Measurements from ENCODE around the gene MPP1. TPM values are rescaled to one million over a fixed set of nuclear protein-coding genes. Genes with fewer than 3 reads are reported as not detected.
A peak's percentile ranks its signal among the peaks of the same experiment; 100 is the strongest.
"Not testable (repeated sequence)": the region's sequence is repeated elsewhere in the genome, so short reads cannot be mapped to it uniquely, and the experiment has no call there.

Gene MPP1
- 28.9 and 62.7 TPM in 2 replicates for total RNA-seq (2014; rRNA removed; shearing (Covaris generic); ENCODE audit: low replicate concordance)

GRCh38 chrX:154804957-154805695, at the start of gene MPP1:
Gene MPP1 (minus strand): TSS chrX:154805485. CDS start chrX:154805373, 112 bp downstream.
- H3K36me3 ChIP-seq = no peaks in the 10 kb centered on the region
- H3K9me3 ChIP-seq = no peaks in the 10 kb centered on the region
- H3K27me3 ChIP-seq = no peaks in the 10 kb centered on the region
- H3K4me3 ChIP-seq = peak within 1 kb of the TSS; percentile 59
- DNase-seq = peak; percentile 68

- no peak for DNase-seq
- H3K36me3 ChIP-seq = no peaks in the 10 kb centered on the region
- H3K9me3 ChIP-seq = no peaks in the 10 kb centered on the region
- H3K4me3 ChIP-seq = no peak overlapping the region
- no peaks in the 10 kb centered on the region for H3K27me3 ChIP-seq
These were observed 45.8 kb upstream of the MPP1 start for GRCh38 chrX:154850957-154851611.

GRCh38 chrX:154840856-154841255, 35.6 kb upstream of the MPP1 start:
- no peak for DNase-seq
- Histone ChIP-seq H3K4me3 (no peak overlapping the region), H3K27me3 (no peaks in the 10 kb centered on the region), H3K9me3 (no peaks in the 10 kb centered on the region), H3K36me3 (no peaks in the 10 kb centered on the region)

GRCh38 chrX:154836163-154836562, 30.9 kb upstream of the MPP1 start:
- Histone ChIP-seq H3K27me3 (no peaks in the 10 kb centered on the region), H3K4me3 (no peak overlapping the region), H3K9me3 (no peaks in the 10 kb centered on the region), H3K36me3 (no peaks in the 10 kb centered on the region)
- DNase-seq = no peak

GRCh38 chrX:154834562-154834961, 29.3 kb upstream of the MPP1 start, which contains the start of gene SMIM9:
Gene SMIM9 (minus strand): TSS chrX:154834662. CDS start chrX:154830856, 3,806 bp downstream.
- Histone ChIP-seq H3K27me3 (no peaks in the 10 kb centered on the region), H3K4me3 (no peak within 1 kb of the TSS), H3K9me3 (no peaks in the 10 kb centered on the region), H3K36me3 (no peaks in the 10 kb centered on the region)
- no peak for DNase-seq

GRCh38 chrX:154833746-154834274, 28.5 kb upstream of the MPP1 start:
- Histone ChIP-seq H3K9me3 (no peaks in the 10 kb centered on the region), H3K36me3 (no peaks in the 10 kb centered on the region), H3K27me3 (no peaks in the 10 kb centered on the region), H3K4me3 (no peak overlapping the region)
- DNase-seq = no peak

- Histone ChIP-seq H3K27me3 (no peaks in the 10 kb centered on the region), H3K4me3 (no peak overlapping the region), H3K36me3 (no peaks in the 10 kb centered on the region), H3K9me3 (no peaks in the 10 kb centered on the region)
- DNase-seq = no peak
These were observed 24.7 kb upstream of the MPP1 start for GRCh38 chrX:154829926-154830442.

- no peaks in the 10 kb centered on the region for H3K9me3 ChIP-seq
- no peaks in the 10 kb centered on the region for H3K27me3 ChIP-seq
- no peak for DNase-seq
- H3K4me3 ChIP-seq = no peak overlapping the region
- no peaks in the 10 kb centered on the region for H3K36me3 ChIP-seq
These were observed 23.8 kb upstream of the MPP1 start for GRCh38 chrX:154829134-154829533.

GRCh38 chrX:154828016-154828408, 22.7 kb upstream of the MPP1 start:
- no peak overlapping the region for H3K4me3 ChIP-seq
- H3K27me3 ChIP-seq = no peaks in the 10 kb centered on the region
- H3K36me3 ChIP-seq = no peaks in the 10 kb centered on the region
- DNase-seq = no peak
- H3K9me3 ChIP-seq = no peaks in the 10 kb centered on the region

GRCh38 chrX:154827194-154828015, 22.1 kb upstream of the MPP1 start:
- Histone ChIP-seq H3K9me3 (no peaks in the 10 kb centered on the region), H3K4me3 (no peak overlapping the region), H3K36me3 (no peaks in the 10 kb centered on the region), H3K27me3 (no peaks in the 10 kb centered on the region)
- no peak for DNase-seq

GRCh38 chrX:154825586-154825985, 20.3 kb upstream of the MPP1 start:
- H3K36me3 ChIP-seq, H3K9me3 ChIP-seq, H3K27me3 ChIP-seq, DNase-seq, H3K4me3 ChIP-seq: not testable (repeated sequence)

GRCh38 chrX:154824638-154825037, 19.4 kb upstream of the MPP1 start:
- Histone ChIP-seq H3K27me3 (no peaks in the 10 kb centered on the region), H3K36me3 (no peaks in the 10 kb centered on the region), H3K9me3 (no peaks in the 10 kb centered on the region), H3K4me3 (no peak overlapping the region)
- no peak for DNase-seq

- Histone ChIP-seq H3K4me3 (no peak overlapping the region), H3K36me3 (no peaks in the 10 kb centered on the region), H3K9me3 (no peaks in the 10 kb centered on the region), H3K27me3 (no peaks in the 10 kb centered on the region)
- DNase-seq = no peak
These were observed 16.7 kb upstream of the MPP1 start for GRCh38 chrX:154822029-154822428.

- no peak overlapping the region for H3K4me3 ChIP-seq
- no peaks in the 10 kb centered on the region for H3K9me3 ChIP-seq
- no peaks in the 10 kb centered on the region for H3K27me3 ChIP-seq
- no peaks in the 10 kb centered on the region for H3K36me3 ChIP-seq
- DNase-seq = no peak
These were observed 16.2 kb upstream of the MPP1 start for GRCh38 chrX:154821523-154821922.

- H3K4me3 ChIP-seq = no peak overlapping the region
- DNase-seq = no peak
- H3K9me3 ChIP-seq = no peaks in the 10 kb centered on the region
- H3K27me3 ChIP-seq = no peaks in the 10 kb centered on the region
- no peaks in the 10 kb centered on the region for H3K36me3 ChIP-seq
These were observed 14.6 kb upstream of the MPP1 start for GRCh38 chrX:154819771-154820341.

- Histone ChIP-seq H3K4me3 (no peak overlapping the region), H3K27me3 (no peaks in the 10 kb centered on the region), H3K36me3 (no peaks in the 10 kb centered on the region), H3K9me3 (no peaks in the 10 kb centered on the region)
- DNase-seq = no peak
These were observed 13.9 kb upstream of the MPP1 start for GRCh38 chrX:154818916-154819770.

Data from MG63 (cell line).